Endometrial microvascular endothelial cells (primary cell): ENCODE measurements around the gene EDN2. TPM values are rescaled to one million over a fixed set of nuclear protein-coding genes. Genes with fewer than 3 reads are reported as not detected.

Experiments
- in situ Hi-C: cut with HindIII; loops from 2 replicates; pipeline ENCODE4 v1.10.0; 2017; ENCODE audit warnings: low sequenced_read_pairs, low pct_unique_long_range_greater_than_20kb; ENCODE audit errors: inconsistent ontology term
- total RNA-seq: library from RNA; depleted of rRNA; stranded (reverse); fragments of >200 nt; gene quantifications from one replicate; pipeline ENCODE4 v1.2.3, GENCODE V29; 2015; ENCODE audit errors: inconsistent ontology term

The EDN2 gene
- total RNA-seq, 1 donor from 2014 or later, result not detected

DNA sequence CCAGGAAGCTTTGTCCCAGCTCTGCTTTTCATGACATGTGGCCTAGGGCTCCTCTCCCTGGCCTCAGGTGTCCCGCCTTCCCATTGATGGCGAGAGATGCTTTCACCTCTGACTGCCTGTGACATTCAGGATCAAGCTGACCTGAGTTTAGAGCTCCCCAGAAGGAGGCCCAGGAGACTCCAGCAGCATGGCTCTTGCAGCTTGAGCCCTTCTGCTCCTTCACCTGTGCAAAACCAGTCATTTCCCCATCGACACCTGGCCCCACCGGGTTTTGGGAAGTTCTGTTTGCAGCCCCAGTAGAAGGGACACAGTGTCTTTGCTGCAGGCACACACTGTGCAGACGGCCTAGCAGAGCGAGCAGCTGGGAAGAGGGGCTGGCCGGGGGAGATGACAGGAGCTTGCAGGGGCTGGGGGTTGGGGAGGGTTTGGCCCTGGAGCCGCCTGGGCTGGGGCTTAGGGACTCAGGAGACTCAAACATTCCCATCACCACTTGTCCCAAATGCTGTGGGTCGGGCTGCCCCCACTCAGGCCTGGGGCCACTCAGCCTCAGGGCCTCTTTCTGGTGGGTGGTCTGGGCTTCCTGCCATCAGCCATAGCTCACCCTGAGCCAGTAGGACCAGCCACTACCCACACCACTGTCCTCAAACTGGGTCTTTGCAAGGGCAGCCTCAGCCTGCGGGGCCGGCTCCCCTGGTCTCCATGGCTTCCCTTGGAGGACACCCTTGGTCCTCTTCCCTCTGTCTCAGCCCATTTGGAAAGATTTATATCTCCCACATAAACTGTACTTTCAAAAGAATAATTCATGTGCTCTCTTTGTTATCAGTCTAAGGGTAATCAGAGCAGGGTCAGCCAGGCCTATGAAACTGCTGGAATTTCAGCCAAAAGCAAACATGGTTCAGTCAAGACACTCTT lies 3.8 kb upstream of the EDN2 start:
- in situ Hi-C loops, result no loop called here

DNA sequence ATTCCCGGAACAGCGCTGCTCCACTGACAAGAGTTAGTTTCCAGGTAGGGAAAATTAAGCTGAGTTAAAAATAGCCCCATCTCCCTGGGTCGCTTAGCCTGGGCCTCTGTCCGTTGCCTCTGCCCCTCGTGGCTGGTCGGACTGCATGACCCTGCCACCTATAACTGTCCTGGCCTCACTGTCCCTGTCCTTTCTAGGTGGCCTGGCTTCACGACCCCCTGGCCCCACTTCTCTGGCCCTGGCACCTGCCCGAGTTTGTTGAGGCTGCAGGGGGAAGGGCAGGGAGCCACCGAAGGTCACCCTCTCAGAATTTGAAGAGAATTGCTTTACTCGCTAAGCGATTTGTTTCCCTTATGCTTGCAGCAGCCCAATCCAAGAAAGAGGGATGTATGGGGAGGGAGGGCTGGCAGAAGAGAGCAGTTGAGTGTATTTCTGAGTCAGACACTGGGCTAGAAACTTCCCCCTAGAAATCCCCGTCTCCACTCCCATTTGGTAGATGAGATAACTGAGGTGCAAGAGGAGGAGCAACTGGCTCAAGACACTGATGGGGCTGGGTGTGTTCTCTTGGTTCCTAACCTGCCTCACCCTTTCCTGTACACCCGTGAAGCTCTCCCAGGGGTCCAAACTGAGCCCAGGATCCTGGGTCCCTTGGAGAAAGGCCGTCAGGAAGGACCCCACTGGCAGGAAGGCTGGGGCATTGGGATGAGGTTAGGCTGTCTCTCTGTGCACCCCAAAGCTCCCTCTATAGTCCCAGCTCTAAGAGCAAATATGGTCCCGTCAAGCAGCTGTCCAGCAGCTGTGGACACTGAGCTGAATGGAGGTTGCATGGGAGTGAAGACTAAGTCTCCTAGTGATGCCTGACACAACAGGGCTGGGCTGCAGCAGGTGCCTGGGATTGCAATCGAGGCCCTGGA lies 2.9 kb upstream of the EDN2 start:
- in situ Hi-C loops, result no loop called here

DNA sequence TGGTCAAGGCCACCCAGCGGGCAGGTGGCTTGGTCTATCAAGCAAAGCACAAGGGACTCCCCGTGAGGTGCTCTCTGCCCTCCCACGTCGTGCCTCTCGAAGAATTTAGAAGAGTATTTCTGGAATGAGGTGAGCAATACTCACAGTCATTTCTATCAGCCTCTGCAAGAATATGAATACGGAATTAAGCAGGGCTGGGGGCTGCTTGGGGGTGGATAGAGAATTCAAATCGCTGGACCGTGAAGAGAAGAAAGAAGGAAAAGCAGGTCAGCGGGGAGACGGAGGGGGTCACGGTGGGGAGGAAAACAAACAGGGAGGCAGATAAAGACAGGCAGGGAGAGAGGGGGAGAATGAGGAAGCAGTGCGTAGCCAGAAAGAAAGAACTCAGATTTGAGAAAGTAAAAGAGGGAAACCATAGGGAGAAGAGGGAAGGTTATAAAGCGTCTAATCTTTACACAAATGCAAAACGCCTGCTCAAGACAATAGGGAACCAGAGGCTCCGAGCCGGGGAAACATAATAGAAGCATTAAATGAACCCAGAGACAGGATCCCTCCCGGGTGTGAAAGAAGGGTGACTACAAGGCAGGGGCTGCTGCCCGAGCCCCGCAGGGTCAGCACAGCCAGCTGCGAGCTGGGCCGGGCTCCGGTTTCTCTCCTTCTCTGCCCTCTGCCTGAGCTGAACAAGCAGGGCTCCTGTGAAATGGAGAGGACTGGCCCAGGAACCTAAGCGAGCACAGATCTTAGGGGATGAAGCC lies 2.1 kb upstream of the EDN2 start:
- in situ Hi-C loops, result no loop called here

DNA sequence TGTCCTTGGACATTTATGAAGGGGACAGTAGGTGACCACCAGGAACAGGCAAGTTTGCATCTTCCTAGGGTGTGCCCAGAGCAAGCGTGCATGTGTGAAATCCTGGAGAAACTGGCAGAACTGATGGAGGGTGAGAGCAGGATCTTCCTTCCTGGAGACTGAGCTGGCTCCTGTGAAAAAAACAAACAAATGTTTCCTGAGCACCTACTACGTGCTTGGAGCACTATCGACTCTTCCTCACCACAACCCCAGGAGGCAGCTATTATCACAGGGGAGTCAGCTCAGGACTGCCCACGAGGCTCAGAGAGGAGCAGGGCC lies 1.5 kb upstream of the EDN2 start:
- in situ Hi-C loops, result no loop called here

DNA sequence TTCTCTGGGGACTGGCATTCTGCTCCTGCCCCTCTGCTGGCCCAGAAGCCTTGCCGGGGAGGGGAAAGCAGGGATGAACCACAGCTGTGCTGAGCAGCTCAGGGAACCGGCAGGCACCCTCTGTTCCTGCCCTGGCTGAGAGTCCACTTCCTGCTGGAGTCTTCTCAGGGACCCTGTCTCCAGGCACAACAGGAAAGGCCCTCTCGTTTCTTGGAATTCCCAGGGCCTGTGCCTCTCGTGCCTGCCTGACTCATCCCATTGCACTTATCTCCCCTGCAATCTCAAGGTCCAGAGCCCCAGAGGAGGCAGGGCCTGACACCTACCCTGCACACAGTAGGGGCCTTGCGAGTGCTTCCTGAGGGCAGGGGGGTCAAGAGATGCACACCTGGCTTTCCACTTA lies 1.1 kb upstream of the EDN2 start:
- in situ Hi-C loops, result no loop called here

DNA sequence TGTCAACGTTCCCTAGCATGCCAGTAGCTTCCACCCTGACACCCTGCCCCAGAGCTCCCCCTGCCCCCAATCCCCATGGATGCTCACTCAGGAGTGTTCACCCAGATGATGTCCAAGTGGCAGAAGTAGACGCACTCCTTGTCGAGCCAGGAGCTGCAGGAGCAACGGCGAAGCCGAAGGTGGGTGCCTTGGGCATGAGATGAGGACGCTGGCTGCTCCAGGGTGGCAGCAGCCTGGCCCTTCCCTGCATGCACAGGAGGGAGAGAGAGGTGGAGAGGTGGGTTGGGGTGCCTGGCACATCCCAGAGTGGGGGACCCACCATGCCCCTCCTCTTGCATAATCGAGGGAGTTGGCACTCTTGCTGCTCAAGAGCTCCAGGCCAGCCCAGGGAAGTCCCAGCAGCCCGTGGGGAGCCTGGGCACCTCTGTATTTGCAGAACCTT lies 502 bp downstream of the EDN2 start:
- in situ Hi-C loops, result no loop called here

DNA sequence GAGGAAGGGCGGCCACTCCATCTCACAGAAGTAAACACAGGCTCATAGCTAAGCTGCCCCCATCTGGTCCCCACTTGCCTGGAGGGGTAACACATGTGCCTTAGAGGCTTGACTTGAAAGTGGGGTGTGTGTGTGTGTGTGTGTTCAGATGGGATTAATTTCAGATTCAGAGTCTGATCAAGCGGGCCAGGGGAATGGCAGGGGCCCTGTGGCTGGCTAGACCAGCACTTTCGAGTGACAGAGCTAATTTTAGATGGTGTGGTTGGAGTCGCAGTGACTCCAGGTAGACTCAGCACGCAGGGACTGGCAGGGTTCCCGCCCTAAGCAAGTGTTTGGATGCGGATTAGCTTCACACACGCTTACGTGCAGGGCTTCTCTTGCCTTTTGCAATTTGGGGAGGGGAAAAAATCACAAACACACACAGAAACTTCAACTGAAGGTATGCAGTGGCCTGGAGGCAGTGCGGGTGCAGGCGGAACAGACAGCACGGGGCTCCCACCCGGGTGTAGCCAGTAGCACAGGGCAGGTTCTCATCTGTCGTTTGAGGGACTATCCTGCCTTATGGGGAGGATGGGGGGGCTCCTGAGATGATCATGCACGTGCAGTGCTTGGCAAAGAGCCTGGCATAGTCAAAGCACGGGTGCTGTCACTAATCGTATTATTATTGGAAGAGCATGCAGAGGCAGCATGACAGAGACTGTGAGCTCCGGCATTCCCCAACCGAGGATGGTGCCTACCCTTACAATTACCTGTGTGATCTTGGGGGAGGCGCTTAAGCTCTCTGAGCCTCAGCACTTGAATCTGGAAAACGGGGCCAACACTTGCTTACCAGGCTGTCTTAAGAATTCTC lies 1.3 kb downstream of the EDN2 start:
- in situ Hi-C loops, result no loop called here

- in situ Hi-C loops, result no loop called here
Observed at GRCh38 chr1:41482001-41482765, 2.3 kb downstream of the EDN2 start.

DNA sequence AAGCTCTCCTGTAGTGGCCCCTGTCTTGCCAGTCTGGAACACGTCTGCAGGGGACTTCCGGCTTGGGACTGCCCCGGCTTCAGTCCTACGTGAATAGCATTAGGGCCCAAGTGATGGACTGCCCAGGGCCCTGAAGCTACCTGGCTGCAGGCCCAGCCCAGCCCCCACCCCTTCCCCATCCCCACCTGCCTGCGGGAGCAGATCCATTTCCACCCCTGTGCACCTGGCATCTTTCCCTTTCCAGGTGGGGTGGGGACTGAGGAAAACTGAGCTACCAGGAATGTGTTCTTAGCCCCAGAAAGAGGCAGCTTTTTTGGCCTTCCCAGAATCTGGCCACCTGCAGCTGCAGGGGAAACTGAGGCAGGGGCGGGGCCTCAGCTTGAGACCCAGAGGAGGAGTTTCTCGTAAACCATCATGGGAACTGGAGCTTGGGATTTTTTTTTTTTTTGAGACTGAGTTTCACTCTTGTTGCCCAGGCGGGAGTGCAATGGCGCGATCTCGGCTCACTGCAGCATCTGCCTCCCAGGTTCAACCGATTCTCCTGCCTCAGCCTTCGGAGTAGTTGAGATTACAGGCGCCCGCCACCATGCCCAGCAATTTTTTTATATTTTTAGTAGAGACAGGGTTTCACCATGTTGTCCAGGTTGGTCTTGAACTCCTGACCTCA lies 3.2 kb downstream of the EDN2 start:
- in situ Hi-C loops, result no loop called here

- in situ Hi-C loops, result no loop called here
Observed at GRCh38 chr1:41480204-41481108, 4.0 kb downstream of the EDN2 start.

GRCh38 chr1:41479808-41480160 lies 4.7 kb downstream of the EDN2 start:
- in situ Hi-C loops, result no loop called here

- in situ Hi-C loops, result no loop called here
Observed at GRCh38 chr1:41479000-41479807, 5.3 kb downstream of the EDN2 start.

DNA sequence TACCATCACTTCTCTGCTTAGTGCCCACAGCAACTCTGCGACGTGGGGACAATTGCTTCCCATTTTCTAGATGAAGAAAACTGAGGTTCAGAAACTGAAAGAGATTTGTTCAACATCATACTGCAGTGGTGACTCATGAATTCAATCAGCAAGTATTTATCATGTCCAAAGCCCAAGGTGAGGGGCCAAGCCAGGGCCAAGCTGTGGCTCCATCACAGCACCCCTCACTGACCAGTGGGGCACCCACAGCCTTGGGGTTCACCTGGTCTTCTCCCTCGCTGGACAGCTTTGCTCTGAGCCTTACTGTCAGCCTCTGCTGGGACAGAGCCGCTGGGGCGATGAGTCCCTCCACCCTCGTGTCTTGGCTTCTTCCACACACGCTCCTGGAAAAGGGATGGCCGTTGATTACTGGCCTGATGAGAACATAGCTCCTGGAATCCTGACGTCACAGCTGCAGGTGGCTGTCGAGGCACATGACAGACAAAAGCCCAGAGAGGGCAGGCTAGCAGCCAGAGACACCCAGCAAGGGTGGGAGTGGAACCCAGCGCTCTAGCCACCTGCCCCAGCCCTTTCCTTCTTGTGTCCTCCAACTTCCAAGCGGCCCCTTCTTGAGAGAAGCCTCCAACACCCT lies 6.2 kb downstream of the EDN2 start:
- in situ Hi-C loops, result no loop called here

DNA sequence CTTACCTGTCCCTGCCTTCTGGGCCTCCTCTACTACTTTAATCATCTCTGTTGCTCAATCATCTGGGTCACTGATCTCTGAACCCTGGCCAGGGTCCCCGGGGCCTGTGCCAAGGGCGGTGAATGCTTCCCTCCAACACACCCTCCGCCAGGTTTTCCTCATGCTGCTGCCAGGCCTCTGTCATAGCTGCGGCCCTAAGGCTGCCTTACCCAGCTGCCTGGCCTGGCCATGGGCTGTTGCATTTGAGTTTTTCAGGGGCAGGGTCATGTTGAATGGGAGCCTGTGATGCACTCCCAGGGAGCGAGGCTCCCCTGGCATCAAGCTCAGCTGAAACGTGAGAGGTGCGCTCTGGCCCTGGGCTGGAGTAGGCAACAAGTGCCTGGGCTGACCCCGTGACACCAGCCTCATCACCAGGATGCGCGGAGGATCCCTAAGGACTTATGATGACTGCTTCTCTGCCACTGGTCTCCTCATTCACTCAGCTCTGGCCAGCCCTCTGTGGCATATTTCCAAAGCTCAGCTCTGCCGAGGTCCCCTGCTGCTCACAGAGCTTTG lies 7.6 kb downstream of the EDN2 start:
- in situ Hi-C loops, result no loop called here
